Large intestine (tissue), 3 donors: ENCODE measurements around the gene ATAD3A. TPM values are rescaled to one million over a fixed set of nuclear protein-coding genes. Genes with fewer than 3 reads are reported as not detected.

Experiments
- DNase-seq, 2 donors: peaks; one replicate each; pipeline versions ENCODE4 v3.0.0 to v3.0.0-alpha.2; 2013
- H3K27ac ChIP-seq: one replicate; pipeline ENCODE4 v1.5.1; 2013; ENCODE audit warnings: low read length
- H3K27me3 ChIP-seq: 2 replicates; pipeline ENCODE4 v1.6.1; 2013; ENCODE audit warnings: low read length; ENCODE audit not compliant: control insufficient read depth, insufficient read depth
- H3K36me3 ChIP-seq: 2 replicates; pipeline ENCODE4 v1.6.1; 2013; ENCODE audit warnings: low read length; ENCODE audit not compliant: control insufficient read depth, insufficient read depth
- H3K4me1 ChIP-seq: one replicate; pipeline ENCODE4 v1.6.1; 2013; ENCODE audit warnings: low read length; ENCODE audit not compliant: control insufficient read depth, insufficient read depth
- H3K4me3 ChIP-seq: one replicate; pipeline ENCODE4 v1.5.1; 2013; ENCODE audit warnings: low read length
- H3K9me3 ChIP-seq: one replicate; pipeline ENCODE4 v1.6.1; 2013; ENCODE audit warnings: mild to moderate bottlenecking, low read depth, low read length, moderate library complexity; ENCODE audit not compliant: control insufficient read depth
- WGBS: methylation state at CpG from one replicate; pipeline ENCODE4 v1.1.5; 2013; ENCODE audit warnings: low lambda C conversion rate; ENCODE audit not compliant: insufficient coverage; 5-methylcytosine and 5-hydroxymethylcytosine counted together
- polyA plus RNA-seq: library from polyadenylated mRNA; unstranded; fragments of 120-200 nt; gene quantifications from one replicate; pipeline ENCODE4 v1.2.1, GENCODE V29; 2013

The ATAD3A gene
- polyA plus RNA-seq, 1 donor, result 20.1 TPM

- Histone ChIP-seq H3K36me3 (peaks cover 15% of the 10 kb centered on the region), H3K9me3 (peaks cover 9% of the 10 kb centered on the region)
- WGBS, result no CpG with 5 or more reads among the region's 9 CpGs
These were observed 35.0 kb downstream of the ATAD3A start for GRCh38 chr1:1547011-1547410.

GRCh38 chr1:1547476-1547875, 35.5 kb downstream of the ATAD3A start:
- peaks cover 13% of the 10 kb centered on the region for H3K4me1 ChIP-seq
- H3K36me3 ChIP-seq, result peaks cover 11% of the 10 kb centered on the region
- no peak overlapping the region for H3K27ac ChIP-seq
- H3K27me3 ChIP-seq, result no peaks in the 10 kb centered on the region
- H3K4me3 ChIP-seq, result no peak overlapping the region
- peaks cover 5% of the 10 kb centered on the region for H3K9me3 ChIP-seq
- no CpG with 5 or more reads among the region's 19 CpGs for WGBS
- no peak for DNase-seq

More at GRCh38 chr1:1547011-1547410, 35.0 kb downstream of the ATAD3A start:
- DNase-seq, result no peak
- Histone ChIP-seq H3K27ac (no peak overlapping the region), H3K4me1 (peaks cover 17% of the 10 kb centered on the region), H3K4me3 (no peak overlapping the region), H3K27me3 (no peaks in the 10 kb centered on the region)

DNA sequence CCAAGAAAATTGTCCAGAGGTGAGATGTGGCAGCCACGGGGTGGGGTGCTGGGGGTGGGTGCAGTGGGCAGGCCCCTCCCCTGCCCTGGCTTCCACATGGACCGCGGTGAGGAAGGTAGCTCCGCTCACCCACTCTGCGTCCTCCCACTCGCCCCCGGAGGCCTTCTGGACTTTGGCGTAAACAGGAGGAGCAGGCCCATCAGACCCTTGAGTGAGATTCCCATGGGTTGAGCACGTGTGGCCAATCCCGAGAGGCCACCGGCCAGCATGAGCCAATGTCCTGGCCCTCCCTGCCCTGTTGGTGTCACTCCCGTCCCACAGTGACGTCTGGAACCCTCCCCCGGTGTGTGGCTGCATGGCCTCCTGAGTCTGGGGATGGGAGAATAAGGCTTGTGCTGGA, 36.6 kb downstream of the ATAD3A start:
- no peak for DNase-seq
- H3K36me3 ChIP-seq, result peaks cover 5% of the 10 kb centered on the region

GRCh38 chr1:1550087-1550486, 38.1 kb downstream of the ATAD3A start:
- no peaks in the 10 kb centered on the region for H3K4me1 ChIP-seq

More for the DNA sequence above, 36.6 kb downstream of the ATAD3A start:
- 58% methylated on average over 3 of the region's 14 CpGs for WGBS
- Histone ChIP-seq H3K4me1 (peaks cover 2% of the 10 kb centered on the region), H3K27ac (no peak overlapping the region), H3K4me3 (no peak overlapping the region), H3K9me3 (no peaks in the 10 kb centered on the region), H3K27me3 (no peaks in the 10 kb centered on the region)

DNA sequence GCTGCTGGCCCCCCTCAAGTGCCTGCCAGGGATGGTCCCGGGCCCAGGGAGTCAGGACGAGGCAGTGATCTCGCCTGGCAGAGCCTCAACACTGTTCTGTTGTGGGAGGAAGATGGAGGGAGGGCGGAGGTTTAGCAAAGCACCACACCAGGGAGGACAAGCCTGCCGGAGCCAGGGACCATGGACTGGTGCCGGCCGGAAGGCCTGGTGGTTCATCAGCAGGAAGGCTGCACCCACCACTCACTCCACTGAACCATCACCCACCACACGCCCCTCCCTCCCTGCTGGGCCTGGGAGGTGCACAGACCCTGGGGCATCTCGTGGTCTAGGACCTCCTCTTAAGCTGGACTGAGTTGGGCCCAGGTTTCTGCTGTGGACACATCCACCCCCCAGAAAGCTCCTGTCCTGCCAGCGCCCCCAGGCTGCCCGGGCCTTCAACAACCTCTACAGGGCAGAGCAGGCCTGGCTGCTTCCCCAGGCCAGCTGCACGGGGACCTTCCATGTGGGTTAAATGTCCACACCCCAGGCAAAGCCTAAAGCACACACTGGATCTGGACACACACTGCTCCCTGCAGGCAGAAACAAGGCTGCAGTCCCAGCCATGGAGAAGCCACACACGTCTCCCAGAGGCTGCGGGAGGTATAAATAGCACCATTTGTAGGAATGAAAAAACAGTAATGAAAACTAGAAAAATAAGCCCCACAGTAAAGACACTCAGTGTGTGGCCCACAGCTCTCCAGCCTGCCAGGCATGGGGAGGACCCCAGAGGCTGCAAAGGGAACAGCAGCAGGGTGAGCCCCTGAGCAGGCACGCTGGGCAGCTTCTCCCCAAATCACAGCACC, 38.9 kb downstream of the ATAD3A start:
- Histone ChIP-seq H3K27ac (no peak overlapping the region), H3K36me3 (peaks cover 5% of the 10 kb centered on the region), H3K27me3 (no peaks in the 10 kb centered on the region), H3K9me3 (no peaks in the 10 kb centered on the region), H3K4me1 (no peaks in the 10 kb centered on the region), H3K4me3 (no peak overlapping the region)
- WGBS, result no CpG with 5 or more reads among the region's 15 CpGs
- DNase-seq, result no peak

More at GRCh38 chr1:1550087-1550486, 38.1 kb downstream of the ATAD3A start:
- H3K4me3 ChIP-seq, result no peak overlapping the region
- H3K27me3 ChIP-seq, result no peaks in the 10 kb centered on the region
- no peak for DNase-seq
- H3K36me3 ChIP-seq, result peaks cover 5% of the 10 kb centered on the region
- H3K9me3 ChIP-seq, result no peaks in the 10 kb centered on the region
- H3K27ac ChIP-seq, result no peak overlapping the region
- no CpG with 5 or more reads among the region's 7 CpGs for WGBS

DNA sequence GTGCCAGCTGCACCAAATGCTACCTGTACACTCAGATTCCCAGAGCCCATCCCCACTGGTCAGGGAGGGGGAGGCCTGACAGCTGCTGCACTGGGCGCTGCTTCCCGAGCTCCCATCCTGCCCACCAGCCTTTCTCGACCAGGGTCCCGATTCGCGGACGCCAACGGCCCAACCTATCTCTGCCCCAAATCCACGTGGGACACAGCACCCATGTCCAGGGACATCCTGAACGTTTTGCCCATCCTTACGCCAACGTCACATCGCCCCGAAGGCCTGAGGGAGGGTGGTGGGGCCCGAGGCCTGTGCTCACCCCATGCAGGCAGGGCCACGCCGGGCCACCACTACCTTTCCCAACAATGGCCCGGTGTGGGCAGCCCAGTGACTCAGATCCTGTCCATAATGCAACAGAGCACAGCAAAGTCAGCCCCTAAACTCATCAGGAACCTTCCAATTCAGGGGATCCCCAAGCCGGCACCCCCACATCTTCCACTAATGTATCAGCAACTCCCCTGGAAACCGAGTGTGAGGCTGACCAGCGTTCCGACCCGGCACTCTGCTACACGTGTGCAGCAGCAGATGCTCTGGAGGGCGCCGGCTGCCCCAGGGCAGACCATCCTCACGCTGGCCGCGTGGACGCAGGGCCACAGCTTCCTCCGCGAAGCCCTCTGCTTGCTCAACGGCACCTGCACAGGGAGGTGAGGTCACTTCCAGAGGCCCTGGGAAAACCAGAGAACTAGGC, 39.7 kb downstream of the ATAD3A start:
- Histone ChIP-seq H3K4me1 (no peaks in the 10 kb centered on the region), H3K27me3 (no peaks in the 10 kb centered on the region), H3K4me3 (no peak overlapping the region), H3K27ac (no peak overlapping the region), H3K9me3 (no peaks in the 10 kb centered on the region), H3K36me3 (peaks cover 2% of the 10 kb centered on the region)
- no peak for DNase-seq
- no CpG with 5 or more reads among the region's 33 CpGs for WGBS

GRCh38 chr1:1552263-1552639, 40.3 kb downstream of the ATAD3A start:
- no peaks in the 10 kb centered on the region for H3K27me3 ChIP-seq
- H3K4me1 ChIP-seq, result no peaks in the 10 kb centered on the region
- no CpG with 5 or more reads among the region's 10 CpGs for WGBS
- no peak overlapping the region for H3K4me3 ChIP-seq
- H3K36me3 ChIP-seq, result peaks cover 2% of the 10 kb centered on the region
- no peak overlapping the region for H3K27ac ChIP-seq
- H3K9me3 ChIP-seq, result no peaks in the 10 kb centered on the region
- DNase-seq, result no peak

DNA sequence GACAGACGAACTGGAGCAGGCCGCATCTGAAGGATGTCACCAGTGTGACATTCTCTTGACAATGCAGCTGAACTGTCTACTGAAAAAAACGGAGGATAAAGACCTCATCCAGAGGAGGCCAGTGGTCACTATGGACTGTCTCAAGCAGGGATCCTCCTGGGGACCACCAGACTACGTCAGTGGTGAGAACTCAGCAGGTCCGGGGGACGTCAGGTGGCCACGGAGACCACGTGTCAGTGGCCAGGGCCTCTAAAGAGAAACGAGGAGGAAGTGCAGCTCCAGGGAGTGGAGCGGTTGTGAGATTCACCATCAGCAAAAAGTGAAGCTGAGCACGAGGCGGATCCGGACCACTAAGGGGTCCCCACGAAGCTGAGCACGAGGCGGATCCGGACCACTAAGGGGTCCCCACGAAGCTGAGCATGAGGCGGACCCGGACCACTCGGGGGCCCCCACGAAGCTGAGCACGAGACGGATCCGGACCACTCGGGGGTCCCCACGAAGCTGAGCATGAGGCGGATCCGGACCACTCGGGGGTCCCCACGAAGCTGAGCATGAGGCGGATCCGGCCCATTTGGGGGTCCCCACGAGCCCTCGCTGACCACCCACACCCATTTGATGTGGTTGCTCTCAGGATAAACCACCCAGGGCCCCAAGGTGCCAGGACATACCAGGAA, 42.0 kb downstream of the ATAD3A start:
- no peaks in the 10 kb centered on the region for H3K9me3 ChIP-seq
- no peak for DNase-seq
- WGBS, result 100% methylated on average over 4 of the region's 35 CpGs

GRCh38 chr1:1554550-1554925, 42.6 kb downstream of the ATAD3A start:
- Histone ChIP-seq H3K4me1 (no peaks in the 10 kb centered on the region), H3K27me3 (no peaks in the 10 kb centered on the region), H3K9me3 (no peaks in the 10 kb centered on the region), H3K4me3 (no peak overlapping the region), H3K36me3 (peaks cover 2% of the 10 kb centered on the region), H3K27ac (no peak overlapping the region)
- DNase-seq, result no peak
- WGBS, result no CpG with 5 or more reads among the region's 13 CpGs

More for the DNA sequence above, 42.0 kb downstream of the ATAD3A start:
- Histone ChIP-seq H3K4me3 (no peak overlapping the region), H3K27me3 (no peaks in the 10 kb centered on the region), H3K36me3 (peaks cover 2% of the 10 kb centered on the region), H3K27ac (no peak overlapping the region), H3K4me1 (no peaks in the 10 kb centered on the region)
